ENCODE data around the gene TANK. TPM values are rescaled to one million over a fixed set of nuclear protein-coding genes. Genes with fewer than 3 reads are reported as not detected.

The TANK gene
- total and polyA plus RNA-seq, 3 experiments from 2014 or later, result 70.8 to 81.7 (median 75.5) TPM

DNA sequence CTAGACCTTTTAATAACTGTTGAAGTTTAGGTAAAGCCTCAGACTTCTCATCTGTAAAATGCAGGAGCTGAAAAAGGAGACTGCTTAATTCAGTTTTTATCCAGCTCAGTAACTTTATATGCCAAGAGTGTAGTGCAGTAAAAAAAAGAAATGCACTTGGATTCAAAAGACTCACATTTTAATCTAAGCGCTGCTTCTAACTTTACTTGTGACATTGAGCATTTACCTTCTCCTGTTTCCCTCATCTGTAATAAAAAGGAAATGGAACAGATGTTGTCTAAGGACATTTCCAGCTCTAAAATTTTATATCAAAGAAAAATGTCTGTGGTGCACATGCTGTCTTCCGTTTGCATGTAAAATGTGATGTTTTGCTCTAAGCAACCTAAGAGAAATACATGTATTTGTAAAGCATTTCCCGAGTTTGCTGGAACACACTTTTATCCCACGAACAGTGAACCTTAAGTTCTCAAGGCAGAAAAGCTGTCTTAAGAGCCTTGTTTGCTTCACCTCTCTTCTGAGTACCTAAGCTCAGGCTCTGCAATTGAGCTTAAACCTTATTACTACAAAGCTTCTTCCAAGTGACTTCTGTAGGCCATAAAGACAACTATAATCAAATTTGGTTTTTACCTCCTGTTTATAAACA lies 24.2 kb upstream of the TANK start:
- Histone ChIP-seq H3K9me3 (ENCODE audit: low read length) (no peaks in the 10 kb centered on the region), H3K4me1 (ENCODE audit: insufficient read depth, low read length) (peaks cover 34% of the 10 kb centered on the region), H3K36me3 (ENCODE audit: insufficient read depth, low read length) (no peaks in the 10 kb centered on the region), H3K4me3 (ENCODE audit: low read length) (peak overlapping the region; percentile 68), H3K27me3 (ENCODE audit: insufficient read depth, low read length, poor library complexity, severe bottlenecking) (no peaks in the 10 kb centered on the region), H3K27ac (ENCODE audit: low read depth, low read length) (peak overlapping the region; percentile 71)
- CTCF ChIA-PET, result interaction anchor here (0.8 to 1.3 kb wide), 2 partner anchors 13 to 18 kb away, joined by 3 read pairs; no protein-coding TSS in a partner anchor
- H3K4me1 Mint-ChIP-seq, result peaks cover 45 to 54% (median 47%) of the 10 kb centered on the region in 3 donors
- peak overlapping the region; percentile 94 to 99 (median 98) for H3K27ac Mint-ChIP-seq
- no peaks in the 10 kb centered on the region for H3K27me3 Mint-ChIP-seq
- H3K9me3 Mint-ChIP-seq, result peaks cover 0 to 3% (median 0%) of the 10 kb centered on the region in 5 donors
- POLR2A ChIA-PET, result no interaction called here
- peak overlapping the region; percentile 88 to 99 (median 89) for H3K4me3 Mint-ChIP-seq
- H3K36me3 Mint-ChIP-seq, result peaks cover 0 to 12% (median 4%) of the 10 kb centered on the region in 3 donors
- DNase-seq, result no peak

DNA sequence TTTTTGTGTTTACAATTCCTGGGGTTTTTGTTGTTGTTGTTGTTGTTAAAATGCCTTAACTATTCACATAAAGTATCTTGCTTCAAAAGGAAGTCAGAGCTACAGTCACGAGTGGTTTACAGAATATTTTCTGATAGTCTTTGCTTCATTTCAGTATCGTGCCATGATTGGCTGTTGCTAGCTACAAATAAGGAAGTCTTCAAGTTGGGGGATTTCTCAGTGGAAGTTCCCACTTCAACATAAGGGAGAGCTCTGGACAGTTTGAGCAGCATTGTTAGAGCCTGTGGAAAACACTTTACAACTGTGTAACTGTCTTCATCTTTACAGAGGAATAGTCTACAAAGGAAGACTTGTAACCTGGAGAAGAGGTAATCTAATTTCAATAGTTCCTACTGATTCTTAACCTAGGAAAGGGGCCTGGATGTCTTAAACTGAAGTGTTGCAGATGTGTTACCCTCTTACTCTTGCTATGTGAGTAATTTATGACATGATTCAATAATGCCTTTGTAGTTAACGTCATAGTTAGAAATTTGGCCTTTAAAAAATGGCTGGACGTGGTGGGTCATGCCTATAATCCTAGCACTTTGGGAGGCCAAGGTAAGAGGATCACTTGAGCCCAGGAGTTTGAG lies 23.4 kb upstream of the TANK start:
- Histone ChIP-seq H3K4me1 (ENCODE audit: insufficient read depth, low read length) (peaks cover 38% of the 10 kb centered on the region), H3K36me3 (ENCODE audit: insufficient read depth, low read length) (no peaks in the 10 kb centered on the region), H3K4me3 (ENCODE audit: low read length) (peak overlapping the region; percentile 68), H3K27ac (ENCODE audit: low read depth, low read length) (peak overlapping the region; percentile 71), H3K27me3 (ENCODE audit: insufficient read depth, low read length, poor library complexity, severe bottlenecking) (no peaks in the 10 kb centered on the region), H3K9me3 (ENCODE audit: low read length) (no peaks in the 10 kb centered on the region)
- peak overlapping the region; percentile 94 to 99 (median 98) for H3K27ac Mint-ChIP-seq
- peak in 4 of 5 donors; percentile 37 to 69 (median 50) for DNase-seq
- peaks cover 0 to 3% (median 0%) of the 10 kb centered on the region in 5 donors for H3K9me3 Mint-ChIP-seq
- ChIA-PET CTCF (interaction anchor here (0.8 to 1.3 kb wide), 2 partner anchors 13 to 18 kb away, joined by 3 read pairs; no protein-coding TSS in a partner anchor), POLR2A (interaction anchor here (0.6 kb wide), 1 partner anchor 11 kb away, joined by 3 read pairs; no protein-coding TSS in a partner anchor)
- H3K36me3 Mint-ChIP-seq, result peaks cover 0 to 12% (median 4%) of the 10 kb centered on the region in 3 donors
- H3K4me1 Mint-ChIP-seq, result peaks cover 52 to 62% (median 54%) of the 10 kb centered on the region in 3 donors
- peak overlapping the region; percentile 88 to 99 (median 89) for H3K4me3 Mint-ChIP-seq
- H3K27me3 Mint-ChIP-seq, result no peaks in the 10 kb centered on the region

DNA sequence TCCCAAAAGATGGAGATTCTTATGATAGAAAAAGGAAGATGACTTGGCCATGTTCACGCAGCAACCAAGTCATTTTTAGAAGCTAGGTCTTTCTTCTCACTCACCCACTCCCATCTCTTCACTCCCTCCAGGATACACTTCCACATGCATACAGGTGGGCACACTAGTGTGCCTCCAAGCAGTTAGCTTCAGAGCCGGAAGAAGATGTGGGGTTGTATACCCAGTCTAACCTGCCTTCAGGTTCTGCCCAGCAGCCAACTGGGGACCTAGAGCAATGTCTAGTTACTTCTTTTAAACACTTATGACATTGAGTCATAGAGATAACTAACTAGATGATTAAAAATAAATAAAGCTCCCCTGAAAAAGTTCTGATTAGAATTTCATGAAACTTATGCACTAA lies 21.8 kb upstream of the TANK start:
- peak overlapping the region; percentile 85 to 98 (median 97) for H3K27ac Mint-ChIP-seq
- H3K4me1 ChIP-seq (ENCODE audit: insufficient read depth, low read length), result peaks cover 38% of the 10 kb centered on the region
- peak overlapping the region; percentile 29 for H3K27ac ChIP-seq (ENCODE audit: low read depth, low read length)
- H3K36me3 Mint-ChIP-seq, result peaks cover 0 to 12% (median 1%) of the 10 kb centered on the region in 3 donors
- no peaks in the 10 kb centered on the region for H3K27me3 Mint-ChIP-seq
- ChIA-PET CTCF (interaction anchor here (0.6 to 2.2 kb wide), 4 partner anchors 15 to 1354 kb away, joined by 3 to 6 read pairs (median 4); no protein-coding TSS in a partner anchor), POLR2A (no interaction called here)
- peak overlapping the region; percentile 44 for H3K4me3 ChIP-seq (ENCODE audit: low read length)
- H3K4me3 Mint-ChIP-seq, result peak overlapping the region; percentile 88 to 99 (median 89)
- no peaks in the 10 kb centered on the region for H3K9me3 ChIP-seq (ENCODE audit: low read length)
- H3K9me3 Mint-ChIP-seq, result no peaks in the 10 kb centered on the region
- H3K27me3 ChIP-seq (ENCODE audit: insufficient read depth, low read length, poor library complexity, severe bottlenecking), result no peaks in the 10 kb centered on the region
- H3K4me1 Mint-ChIP-seq, result peaks cover 68 to 78% (median 71%) of the 10 kb centered on the region in 3 donors
- DNase-seq, result peak in 3 of 5 donors; percentile 17 to 60 (median 24)
- no peaks in the 10 kb centered on the region for H3K36me3 ChIP-seq (ENCODE audit: insufficient read depth, low read length)

DNA sequence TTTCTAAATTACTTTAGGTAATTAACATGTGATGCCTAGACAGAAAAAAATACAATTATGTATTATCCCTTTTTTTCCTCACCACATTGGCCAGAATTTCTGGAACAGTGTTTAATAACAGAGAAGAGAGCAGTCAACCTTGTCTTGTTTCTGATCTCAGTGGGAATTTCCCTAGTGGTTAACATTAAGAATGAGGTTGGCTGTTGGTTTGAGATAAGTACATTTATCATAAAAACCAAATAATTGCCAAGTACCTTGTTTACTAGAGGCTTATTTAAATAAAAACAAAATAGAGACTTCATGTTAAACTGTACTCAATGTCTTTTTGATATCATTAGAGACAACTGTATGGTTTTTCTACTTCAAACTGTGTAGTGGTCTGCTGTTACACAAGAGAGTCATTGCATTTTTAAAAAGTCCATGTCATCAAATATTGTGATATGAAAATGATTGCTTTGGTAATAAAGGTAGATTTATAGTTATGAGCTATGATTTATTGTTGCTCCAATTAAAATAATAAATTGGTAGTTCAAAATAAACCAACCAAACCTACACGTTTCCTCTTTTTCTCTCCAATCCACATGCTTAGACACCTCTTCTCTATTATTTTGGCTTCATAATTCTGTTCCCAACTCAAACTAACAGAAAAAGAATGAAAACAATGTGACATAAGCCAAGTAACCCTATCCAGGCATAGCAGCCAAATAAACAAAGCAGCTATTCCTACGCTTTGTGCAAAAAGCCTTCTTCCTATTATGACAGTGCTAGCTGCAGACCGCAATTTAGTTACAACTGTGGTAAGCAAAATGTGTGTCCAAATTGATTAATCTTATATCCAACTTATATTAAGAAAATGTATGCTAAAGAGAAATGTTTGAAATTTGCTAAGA lies 20.9 kb upstream of the TANK start:
- H3K4me1 ChIP-seq (ENCODE audit: insufficient read depth, low read length), result peaks cover 38% of the 10 kb centered on the region
- peak overlapping the region; percentile 49 for H3K27ac ChIP-seq (ENCODE audit: low read depth, low read length)
- H3K27ac Mint-ChIP-seq, result peak overlapping the region; percentile 85 to 98 (median 97)
- H3K36me3 ChIP-seq (ENCODE audit: insufficient read depth, low read length), result no peaks in the 10 kb centered on the region
- peaks cover 0 to 12% (median 1%) of the 10 kb centered on the region in 3 donors for H3K36me3 Mint-ChIP-seq
- ChIA-PET POLR2A (no interaction called here), CTCF (interaction anchor here (1.1 to 2.2 kb wide), 3 partner anchors 10 to 84 kb away, joined by 3 to 6 read pairs (median 6); no protein-coding TSS in a partner anchor)
- DNase-seq, result peak in 1 of 5 donors; percentile 46
- peak overlapping the region; percentile 88 to 99 (median 89) for H3K4me3 Mint-ChIP-seq
- H3K4me3 ChIP-seq (ENCODE audit: low read length), result peak overlapping the region; percentile 44
- H3K4me1 Mint-ChIP-seq, result peaks cover 76 to 87% (median 80%) of the 10 kb centered on the region in 3 donors
- no peaks in the 10 kb centered on the region for H3K9me3 ChIP-seq (ENCODE audit: low read length)
- H3K27me3 ChIP-seq (ENCODE audit: insufficient read depth, low read length, poor library complexity, severe bottlenecking), result no peaks in the 10 kb centered on the region
- H3K9me3 Mint-ChIP-seq, result no peaks in the 10 kb centered on the region
- H3K27me3 Mint-ChIP-seq, result no peaks in the 10 kb centered on the region

DNA sequence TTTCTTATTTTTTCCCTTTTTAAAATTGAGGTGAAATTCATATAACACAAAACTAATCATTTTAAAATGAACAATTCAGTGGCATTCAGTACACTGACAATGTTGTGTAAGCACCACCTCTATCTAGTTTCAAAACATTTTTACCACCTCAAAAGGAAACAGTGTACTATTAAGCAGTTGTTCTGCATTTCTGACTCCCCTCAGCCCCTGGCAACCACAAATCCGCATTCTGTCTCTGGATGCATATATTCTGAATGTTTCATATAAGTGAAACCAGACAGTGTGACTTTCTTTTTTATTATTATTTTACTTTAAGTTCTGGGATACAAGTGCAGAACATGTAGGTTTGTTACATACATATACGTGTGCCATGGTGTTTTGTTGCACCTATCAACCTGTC lies 19.2 kb upstream of the TANK start:
- POLR2A ChIA-PET, result interaction anchor here (1.2 kb wide), 1 partner anchor 16 kb away, joined by 3 read pairs; no protein-coding TSS in a partner anchor
- no peak overlapping the region for H3K27ac ChIP-seq (ENCODE audit: low read depth, low read length)

DNA sequence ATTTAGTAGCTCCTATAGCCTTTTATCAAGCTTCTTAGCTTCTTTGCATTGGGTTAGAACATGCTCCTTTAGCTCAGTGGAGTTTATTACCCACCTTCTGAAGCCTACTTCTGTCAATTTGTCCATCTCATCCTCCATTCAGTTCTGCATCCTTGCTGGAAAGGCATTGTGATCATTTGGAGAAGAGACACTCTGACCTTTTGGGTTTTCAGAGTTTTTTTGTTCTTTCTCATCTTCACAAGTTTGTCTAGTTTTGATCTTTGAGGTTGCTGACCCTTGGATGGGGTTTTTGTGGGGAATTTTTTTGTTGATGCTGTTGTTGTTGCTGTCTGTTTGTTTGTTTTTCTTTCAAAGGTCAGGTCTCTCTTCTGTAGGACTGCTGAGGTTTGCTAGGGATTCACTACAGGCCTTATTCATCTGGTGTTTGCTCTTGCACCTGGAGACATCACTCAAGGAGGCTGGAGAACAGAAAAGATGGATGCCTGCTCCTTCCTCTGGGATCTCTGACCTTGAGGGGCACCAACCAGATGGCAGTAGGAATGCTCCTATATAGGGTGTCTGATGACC lies 13.9 kb upstream of the TANK start:
- peaks cover 12% of the 10 kb centered on the region for H3K9me3 ChIP-seq (ENCODE audit: low read length)
- Mint-ChIP-seq H3K27ac (peak overlapping the region in 1 of 8 donors; percentile 43), H3K27me3 (peaks cover 0 to 1% of the 10 kb centered on the region in 2 donors), H3K9me3 (peaks cover 25 to 33% (median 32%) of the 10 kb centered on the region in 5 donors), H3K4me3 (peak overlapping the region in 1 of 7 donors; percentile 5), H3K4me1 (peaks cover 64 to 76% (median 70%) of the 10 kb centered on the region in 3 donors), H3K36me3 (peaks cover 29 to 49% (median 36%) of the 10 kb centered on the region in 3 donors)
- H3K4me1 ChIP-seq (ENCODE audit: insufficient read depth, low read length), result peaks cover 2% of the 10 kb centered on the region
- CTCF ChIA-PET, result no interaction called here
- POLR2A ChIA-PET, result no interaction called here
- no peak overlapping the region for H3K4me3 ChIP-seq (ENCODE audit: low read length)
- H3K36me3 ChIP-seq (ENCODE audit: insufficient read depth, low read length), result no peaks in the 10 kb centered on the region
- DNase-seq, result no peak
- H3K27ac ChIP-seq (ENCODE audit: low read depth, low read length), result no peak overlapping the region
- H3K27me3 ChIP-seq (ENCODE audit: insufficient read depth, low read length, poor library complexity, severe bottlenecking), result no peaks in the 10 kb centered on the region

More for the DNA sequence above, 19.2 kb upstream of the TANK start:
- CTCF ChIA-PET, result interaction anchor here (1.0 kb wide), 1 partner anchor 11 kb away, joined by 3 read pairs; no protein-coding TSS in a partner anchor
- H3K27me3 Mint-ChIP-seq, result no peaks in the 10 kb centered on the region
- H3K27ac Mint-ChIP-seq, result peak overlapping the region; percentile 29 to 95 (median 78)
- Histone ChIP-seq H3K27me3 (ENCODE audit: insufficient read depth, low read length, poor library complexity, severe bottlenecking) (no peaks in the 10 kb centered on the region), H3K4me3 (ENCODE audit: low read length) (no peak overlapping the region), H3K9me3 (ENCODE audit: low read length) (no peaks in the 10 kb centered on the region), H3K4me1 (ENCODE audit: insufficient read depth, low read length) (peaks cover 24% of the 10 kb centered on the region), H3K36me3 (ENCODE audit: insufficient read depth, low read length) (no peaks in the 10 kb centered on the region)
- peaks cover 78 to 90% (median 87%) of the 10 kb centered on the region in 3 donors for H3K4me1 Mint-ChIP-seq
- H3K4me3 Mint-ChIP-seq, result peak overlapping the region; percentile 49 to 88 (median 73)
- peaks cover 1 to 16% (median 10%) of the 10 kb centered on the region in 3 donors for H3K36me3 Mint-ChIP-seq
- peak in 2 of 5 donors; percentile 25 to 58 for DNase-seq
- no peaks in the 10 kb centered on the region for H3K9me3 Mint-ChIP-seq

DNA sequence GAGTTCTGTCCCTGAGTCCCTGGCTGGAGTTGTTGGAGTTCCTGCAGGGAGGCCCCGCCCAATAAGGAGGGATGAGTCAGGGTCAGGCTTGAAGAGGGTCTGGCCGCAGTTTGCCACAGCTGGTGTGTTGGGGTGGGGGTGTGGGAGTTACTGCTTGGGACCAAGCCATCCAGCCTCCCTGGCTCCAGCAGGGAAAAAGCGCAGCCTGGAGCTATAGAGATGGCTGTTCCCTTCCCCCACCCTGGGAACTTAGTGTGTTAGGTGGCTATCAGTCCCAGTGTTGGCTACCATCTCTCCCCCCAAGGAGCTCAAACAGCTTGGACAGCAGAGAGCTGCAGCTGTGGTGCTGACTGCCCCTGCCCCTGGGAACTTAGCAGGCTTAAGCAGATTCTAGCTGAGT lies 13.2 kb upstream of the TANK start:
- POLR2A ChIA-PET, result interaction anchor here (0.6 kb wide), 1 partner anchor 10 kb away, joined by 3 read pairs; no protein-coding TSS in a partner anchor
- Mint-ChIP-seq H3K36me3 (peaks cover 33 to 56% (median 43%) of the 10 kb centered on the region in 3 donors), H3K4me3 (no peak overlapping the region), H3K4me1 (peaks cover 57 to 69% (median 63%) of the 10 kb centered on the region in 3 donors), H3K27me3 (peaks cover 0 to 1% of the 10 kb centered on the region in 2 donors), H3K27ac (no peak overlapping the region), H3K9me3 (peaks cover 30 to 39% (median 37%) of the 10 kb centered on the region in 5 donors)
- Histone ChIP-seq H3K27me3 (ENCODE audit: insufficient read depth, low read length, poor library complexity, severe bottlenecking) (no peaks in the 10 kb centered on the region), H3K4me1 (ENCODE audit: insufficient read depth, low read length) (no peaks in the 10 kb centered on the region), H3K27ac (ENCODE audit: low read depth, low read length) (no peak overlapping the region), H3K36me3 (ENCODE audit: insufficient read depth, low read length) (no peaks in the 10 kb centered on the region), H3K9me3 (ENCODE audit: low read length) (peaks cover 12% of the 10 kb centered on the region), H3K4me3 (ENCODE audit: low read length) (no peak overlapping the region)
- CTCF ChIA-PET, result no interaction called here
- DNase-seq, result no peak

All from CD8-positive, alpha-beta memory T cell (primary cell).